Measurements from ENCODE around the gene ASAH2.

DNA sequence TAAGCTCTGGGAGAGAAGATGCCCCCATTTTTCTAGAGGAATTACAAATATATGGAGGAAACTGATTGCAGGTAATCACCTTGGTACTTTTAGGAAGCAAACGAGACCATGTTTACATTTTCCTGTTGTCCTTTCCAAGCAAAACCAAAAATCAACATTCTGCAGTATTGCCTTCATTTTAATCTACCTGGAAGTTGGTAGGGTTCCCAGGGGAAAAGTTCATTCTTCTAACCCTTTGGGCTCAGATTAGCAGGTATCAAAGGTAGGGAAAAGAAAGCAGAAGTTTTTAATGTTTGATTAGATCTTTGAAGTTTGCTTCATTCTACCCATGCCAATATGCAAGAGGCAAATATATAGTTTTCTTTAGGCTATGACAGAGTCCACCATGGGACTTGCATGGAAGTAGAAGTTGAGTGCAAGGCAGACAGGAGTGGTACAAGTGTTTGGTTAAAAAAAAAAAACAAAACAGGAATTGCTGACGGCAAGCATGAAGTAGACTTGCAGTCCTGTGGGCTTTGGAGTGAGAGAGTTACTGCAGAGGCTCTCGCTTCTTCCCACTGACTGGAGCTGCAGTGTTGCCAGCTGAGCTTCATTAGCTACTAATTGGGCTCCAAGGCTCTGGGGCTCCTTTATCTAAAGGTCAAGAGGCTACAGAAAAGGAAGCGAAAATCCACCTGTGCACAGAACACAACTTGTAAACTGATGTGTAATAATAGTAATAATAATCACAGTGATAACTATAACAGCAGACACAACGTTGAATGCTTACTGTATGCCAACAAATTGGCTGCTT lies 28.9 kb upstream of the ASAH2 start:
- TF ChIP-seq, protein P1, sequence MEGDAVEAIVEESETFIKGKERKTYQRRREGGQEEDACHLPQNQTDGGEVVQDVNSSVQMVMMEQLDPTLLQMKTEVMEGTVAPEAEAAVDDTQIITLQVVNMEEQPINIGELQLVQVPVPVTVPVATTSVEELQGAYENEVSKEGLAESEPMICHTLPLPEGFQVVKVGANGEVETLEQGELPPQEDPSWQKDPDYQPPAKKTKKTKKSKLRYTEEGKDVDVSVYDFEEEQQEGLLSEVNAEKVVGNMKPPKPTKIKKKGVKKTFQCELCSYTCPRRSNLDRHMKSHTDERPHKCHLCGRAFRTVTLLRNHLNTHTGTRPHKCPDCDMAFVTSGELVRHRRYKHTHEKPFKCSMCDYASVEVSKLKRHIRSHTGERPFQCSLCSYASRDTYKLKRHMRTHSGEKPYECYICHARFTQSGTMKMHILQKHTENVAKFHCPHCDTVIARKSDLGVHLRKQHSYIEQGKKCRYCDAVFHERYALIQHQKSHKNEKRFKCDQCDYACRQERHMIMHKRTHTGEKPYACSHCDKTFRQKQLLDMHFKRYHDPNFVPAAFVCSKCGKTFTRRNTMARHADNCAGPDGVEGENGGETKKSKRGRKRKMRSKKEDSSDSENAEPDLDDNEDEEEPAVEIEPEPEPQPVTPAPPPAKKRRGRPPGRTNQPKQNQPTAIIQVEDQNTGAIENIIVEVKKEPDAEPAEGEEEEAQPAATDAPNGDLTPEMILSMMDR (IDR thresholded peaks at IDR 0.05): no peak
- no peak for TF ChIP-seq POLR2A (IDR thresholded peaks at IDR 0.05)
